DND-41 (cell line): Measurements from ENCODE around the gene TM7SF3.

Experiments used
- EZH2 ChIP-seq: IDR thresholded peaks from 3 replicates; pipeline ENCODE4 v1.6.1; 2012; ENCODE audit warnings: borderline replicate concordance, low read depth, mild to moderate bottlenecking, moderate library complexity, low read length, inconsistent platforms; ENCODE audit not compliant: severe bottlenecking
- TF ChIP-seq, protein P1 (sequence below): IDR thresholded peaks from 2 replicates; pipeline ENCODE4 v1.5.1; 2012; ENCODE audit warnings: borderline replicate concordance, low read length, moderate library complexity, mild to moderate bottlenecking; ENCODE audit not compliant: poor library complexity, severe bottlenecking; ENCODE audit errors: extremely low read depth

DNA sequence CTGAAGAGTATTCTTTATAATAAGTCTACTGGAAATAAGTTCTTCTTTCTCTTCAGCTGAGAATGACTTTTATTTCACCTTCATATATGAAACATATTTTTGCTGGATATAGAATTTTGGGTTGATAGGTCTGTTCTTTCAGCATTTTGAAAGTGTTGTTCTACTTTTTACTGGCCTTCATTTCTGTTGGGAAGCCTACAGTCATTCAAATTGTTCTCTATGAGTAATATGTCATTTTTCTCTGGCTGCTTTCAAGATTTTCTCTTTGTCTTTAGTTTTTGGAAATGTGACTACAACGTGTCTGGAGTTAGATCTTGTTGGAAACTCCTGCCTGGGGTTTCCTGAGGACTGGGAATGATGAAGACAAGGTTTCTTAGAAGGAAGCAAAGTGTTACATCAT lies 65.9 kb downstream of the TM7SF3 start:
- TF ChIP-seq, protein P1, sequence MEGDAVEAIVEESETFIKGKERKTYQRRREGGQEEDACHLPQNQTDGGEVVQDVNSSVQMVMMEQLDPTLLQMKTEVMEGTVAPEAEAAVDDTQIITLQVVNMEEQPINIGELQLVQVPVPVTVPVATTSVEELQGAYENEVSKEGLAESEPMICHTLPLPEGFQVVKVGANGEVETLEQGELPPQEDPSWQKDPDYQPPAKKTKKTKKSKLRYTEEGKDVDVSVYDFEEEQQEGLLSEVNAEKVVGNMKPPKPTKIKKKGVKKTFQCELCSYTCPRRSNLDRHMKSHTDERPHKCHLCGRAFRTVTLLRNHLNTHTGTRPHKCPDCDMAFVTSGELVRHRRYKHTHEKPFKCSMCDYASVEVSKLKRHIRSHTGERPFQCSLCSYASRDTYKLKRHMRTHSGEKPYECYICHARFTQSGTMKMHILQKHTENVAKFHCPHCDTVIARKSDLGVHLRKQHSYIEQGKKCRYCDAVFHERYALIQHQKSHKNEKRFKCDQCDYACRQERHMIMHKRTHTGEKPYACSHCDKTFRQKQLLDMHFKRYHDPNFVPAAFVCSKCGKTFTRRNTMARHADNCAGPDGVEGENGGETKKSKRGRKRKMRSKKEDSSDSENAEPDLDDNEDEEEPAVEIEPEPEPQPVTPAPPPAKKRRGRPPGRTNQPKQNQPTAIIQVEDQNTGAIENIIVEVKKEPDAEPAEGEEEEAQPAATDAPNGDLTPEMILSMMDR = no peak
- TF ChIP-seq EZH2 = no peak
